Body of pancreas (tissue), 4 donors: Measurements from ENCODE around the gene GAGE1. TPM values are rescaled to one million over a fixed set of nuclear protein-coding genes. Genes with fewer than 3 reads are reported as not detected.

ENCODE experiments used
- ATAC-seq: fragments of 150-250 bp; one replicate; pipeline ENCODE4 v1.9.1; 2016
- DNase-seq, 4 donors: peaks; one replicate each; pipeline ENCODE4 v3.0.0-alpha.2; 2019
- H3K27ac ChIP-seq, 4 donors: fragments of 200-600 bp; sonication (generic); 1 replicate in 3 of 4; 2 replicates in 1 of 4; pipeline versions ENCODE4 v1.5.1 to v1.6.1; 2016 to 2019; ENCODE audit warnings: mild to moderate bottlenecking in 1 of 4, mixed read lengths in 1 of 4, moderate library complexity in 1 of 4
- H3K27me3 ChIP-seq, 2 donors: fragments of 200-600 bp; sonication (generic); one replicate each; pipeline ENCODE4 v1.6.0; 2016; ENCODE audit warnings: mild to moderate bottlenecking in 1 of 2
- H3K36me3 ChIP-seq, 2 donors: fragments of 200-600 bp; sonication (generic); replicated peaks in 1 of 2; 2 replicates each; pipeline ENCODE4 v1.5.1; 2016; ENCODE audit warnings: low read depth in 2 of 2; ENCODE audit not compliant: insufficient read depth in 1 of 2
- H3K4me1 ChIP-seq: fragments of 200-600 bp; sonication (generic); one replicate; pipeline ENCODE4 v1.6.0; 2016
- H3K4me3 ChIP-seq, 2 donors: fragments of 200-600 bp; sonication (generic); 1 replicate in 1 of 2; 2 replicates in 1 of 2; pipeline ENCODE4 v1.5.1; 2016 to 2019
- H3K9me3 ChIP-seq, 3 donors: fragments of 200-600 bp; sonication (generic); 1 replicate in 2 of 3; 2 replicates in 1 of 3; pipeline ENCODE4 v1.5.1; 2016
- CTCF ChIP-seq, 7 experiments: fragments of 450-650 bp in 4 of 7; fragments of 200-600 bp in 3 of 7; sonication (generic) in 3 of 7; IDR thresholded peaks; one replicate each; pipeline ENCODE4 v1.5.1; 2016 to 2019; ENCODE audit warnings: antibody characterized with exemption in 7 of 7
- POLR2A ChIP-seq, 3 donors: fragments of 450-650 bp; IDR thresholded peaks; one replicate each; pipeline ENCODE4 v1.6.1; 2016; ENCODE audit warnings: antibody characterized with exemption in 3 of 3, mild to moderate bottlenecking in 2 of 3
- WGBS, 2 donors: methylation state at CpG; one replicate each; pipeline ENCODE4 v1.1.5; 2017; 5-methylcytosine and 5-hydroxymethylcytosine counted together
- intact Hi-C: fragments of 100-400 bp; cut with DNase I; formaldehyde crosslinking; loops from one replicate; pipeline ENCODE4 v1.15.1; 2023
- total RNA-seq, 2 donors: library from RNA; depleted of rRNA; stranded (reverse); fragments of >200 nt; gene quantifications; one replicate each; pipeline ENCODE4 v1.1.0, GENCODE V29; 2016

GAGE1 gene
- total RNA-seq, 2 donors from 2014 or later = not detected

DNA sequence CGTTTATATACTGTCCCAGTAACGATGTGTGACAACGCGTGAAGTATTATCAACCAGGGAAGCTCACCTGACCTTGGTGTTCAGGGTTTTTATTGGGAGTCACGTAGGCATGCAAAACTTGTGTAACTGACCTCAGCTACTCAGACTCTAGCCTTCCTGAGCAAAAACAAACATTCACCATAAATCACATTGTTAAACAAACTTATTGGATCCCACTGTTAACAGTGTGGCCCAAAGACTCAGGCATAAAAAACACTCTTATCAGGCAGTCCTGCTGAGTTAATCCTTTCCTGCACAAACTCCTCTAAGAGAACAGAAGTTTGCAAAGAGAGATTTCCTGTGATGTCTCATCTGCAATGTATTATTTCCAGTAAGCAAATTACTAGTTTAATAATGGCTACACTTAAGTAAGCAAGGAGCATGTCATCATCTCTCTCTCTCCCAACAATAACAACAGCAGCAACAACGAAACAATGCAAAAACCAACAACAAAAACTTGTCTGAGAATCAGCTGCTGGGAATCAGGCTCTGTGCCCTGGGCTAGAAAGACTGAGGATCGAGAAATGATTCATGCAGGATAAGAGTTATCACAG is 12.0 kb downstream of the GAGE1 start:
- Histone ChIP-seq H3K36me3 (no peaks in the 10 kb centered on the region), H3K4me1 (no peaks in the 10 kb centered on the region), H3K4me3 (no peak overlapping the region), H3K27me3 (no peaks in the 10 kb centered on the region), H3K9me3 (no peaks in the 10 kb centered on the region), H3K27ac (no peak overlapping the region)
- TF ChIP-seq POLR2A (IDR thresholded peaks at IDR 0.05) (no peak), CTCF (IDR thresholded peaks at IDR 0.05) (no peak)
- ATAC-seq = no peak
- 25 to 27% methylated on average over 7 of the region's 7 CpGs for WGBS, 2 donors
- DNase-seq = no peak
- intact Hi-C loops = no loop called here

- Histone ChIP-seq H3K4me3 (no peak overlapping the region), H3K4me1 (no peaks in the 10 kb centered on the region), H3K27me3 (no peaks in the 10 kb centered on the region), H3K36me3 (no peaks in the 10 kb centered on the region), H3K27ac (no peak overlapping the region), H3K9me3 (no peaks in the 10 kb centered on the region)
- no peak for DNase-seq
- ATAC-seq = no peak
- 79% methylated on average over 2 of the region's 2 CpGs for WGBS, 2 donors
- intact Hi-C loops = no loop called here
- TF ChIP-seq POLR2A (IDR thresholded peaks at IDR 0.05) (no peak), CTCF (IDR thresholded peaks at IDR 0.05) (no peak)
Measured at GRCh38 chrX:49618574-49618973, 19.8 kb downstream of the GAGE1 start.

GRCh38 chrX:49627086-49627777 is 28.4 kb downstream of the GAGE1 start:
- peak in 1 of 4 donors; percentile 32 for DNase-seq
- ATAC-seq = no peak
- no peaks in the 10 kb centered on the region for H3K36me3 ChIP-seq
- no peaks in the 10 kb centered on the region for H3K27me3 ChIP-seq
- intact Hi-C loops = no loop called here
- no peak overlapping the region for H3K27ac ChIP-seq
- no peaks in the 10 kb centered on the region for H3K4me1 ChIP-seq
- WGBS, 2 donors = 70 to 76% methylated on average over 3 to 22 of the region's 33 CpGs
- no peaks in the 10 kb centered on the region for H3K9me3 ChIP-seq
- H3K4me3 ChIP-seq = no peak overlapping the region
- TF ChIP-seq CTCF (IDR thresholded peaks at IDR 0.05) (peak in 2 of 7 experiments; percentile 8 to 24), POLR2A (IDR thresholded peaks at IDR 0.05) (no peak)

DNA sequence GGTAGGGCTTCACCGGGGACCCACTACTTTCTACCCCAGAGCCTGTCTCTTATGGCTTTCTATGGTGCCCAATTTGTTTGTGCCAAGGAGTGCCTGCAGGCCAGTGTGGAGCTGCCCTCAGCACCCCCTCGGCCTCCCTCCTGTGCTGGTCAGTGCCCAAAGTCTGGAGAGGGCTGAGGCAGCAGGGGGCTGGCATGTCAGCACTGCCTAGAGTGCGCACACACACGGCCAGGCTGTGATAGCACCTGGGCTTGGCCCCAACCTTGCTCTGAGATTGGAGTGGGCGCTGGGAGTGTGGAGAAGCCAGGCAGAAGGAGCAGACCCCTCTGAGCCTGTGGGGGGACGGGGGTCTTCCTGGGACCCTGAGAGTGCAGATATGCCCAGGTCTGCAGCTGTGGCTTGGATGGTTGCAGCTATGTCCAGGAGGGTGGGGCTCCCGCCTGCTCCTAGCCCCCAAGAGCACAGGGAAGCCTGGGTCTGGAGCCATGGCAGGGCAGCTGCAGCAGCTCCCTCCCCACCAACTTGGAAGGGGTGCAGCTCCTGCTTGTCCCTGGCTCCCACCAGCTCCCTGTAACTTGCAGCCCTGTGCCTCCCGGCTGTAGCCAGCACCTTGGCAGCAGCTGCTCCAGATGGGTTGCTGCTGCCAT is 46.3 kb downstream of the GAGE1 start:
- no peak for TF ChIP-seq CTCF (IDR thresholded peaks at IDR 0.05)
- TF ChIP-seq POLR2A (IDR thresholded peaks at IDR 0.05) = no peak
- no peaks in the 10 kb centered on the region for H3K36me3 ChIP-seq
- intact Hi-C loops = no loop called here
- no peaks in the 10 kb centered on the region for H3K4me1 ChIP-seq
- H3K27me3 ChIP-seq = no peaks in the 10 kb centered on the region
- no peak overlapping the region for H3K4me3 ChIP-seq
- WGBS, 2 donors = 75% methylated on average over 7 of the region's 8 CpGs; no CpG with 5 or more reads in 1 of the 2 donors
- no peak for ATAC-seq
- DNase-seq = no peak
- H3K27ac ChIP-seq = no peak overlapping the region
- no peaks in the 10 kb centered on the region for H3K9me3 ChIP-seq
